Mesendoderm (in vitro differentiated cells): ENCODE results near the gene STAT5B.
A peak's percentile ranks its signal among the peaks of the same experiment; 100 is the strongest.
"Not testable (repeated sequence)": the region's sequence is repeated elsewhere in the genome, so short reads cannot be mapped to it uniquely, and the experiment has no call there.

Source experiments
- DNase-seq: peaks from one replicate; pipeline ENCODE4 v3.0.0; 2013
- H2AK5ac ChIP-seq: 2 replicates; pipeline ENCODE4 v1.6.1; 2013; ENCODE audit warnings: low read length, inconsistent platforms
- H2BK120ac ChIP-seq: 2 replicates; pipeline ENCODE4 v1.6.1; 2013; ENCODE audit warnings: low read depth, mild to moderate bottlenecking, low read length, moderate library complexity, mixed read lengths
- H2BK15ac ChIP-seq: replicated peaks from 2 replicates; pipeline ENCODE4 v1.6.1; 2013; ENCODE audit warnings: low read depth, mild to moderate bottlenecking, moderate library complexity
- H2BK5ac ChIP-seq: 2 replicates; pipeline ENCODE4 v1.6.1; 2013; ENCODE audit warnings: low read length, inconsistent platforms
- H3K18ac ChIP-seq: 2 replicates; pipeline ENCODE4 v1.6.1; 2013; ENCODE audit warnings: mild to moderate bottlenecking, low read length, mixed read lengths
- H3K23ac ChIP-seq: one replicate; pipeline ENCODE4 v1.6.1; 2013; ENCODE audit warnings: low read length
- H3K27ac ChIP-seq: 2 replicates; pipeline ENCODE4 v1.5.1; 2013; ENCODE audit warnings: low read depth, mild to moderate bottlenecking, inconsistent platforms, low read length, moderate library complexity
- H3K27me3 ChIP-seq: 2 replicates; pipeline ENCODE4 v1.6.1; 2013; ENCODE audit warnings: low read length, control low read depth, mild to moderate bottlenecking, inconsistent platforms; ENCODE audit not compliant: insufficient read depth, poor library complexity
- H3K36me3 ChIP-seq: 2 replicates; pipeline ENCODE4 v1.6.1; 2013; ENCODE audit warnings: low read length, inconsistent platforms; ENCODE audit not compliant: control insufficient read depth, insufficient read depth
- H3K4ac ChIP-seq: one replicate; pipeline ENCODE4 v1.6.1; 2013; ENCODE audit warnings: low read depth, mild to moderate bottlenecking, low read length, moderate library complexity
- H3K4me1 ChIP-seq: 2 replicates; pipeline ENCODE4 v1.6.1; 2013; ENCODE audit warnings: low read depth, low read length, inconsistent platforms; ENCODE audit not compliant: control insufficient read depth
- H3K4me2 ChIP-seq: 2 replicates; pipeline ENCODE4 v1.6.1; 2013; ENCODE audit warnings: low read length
- H3K4me3 ChIP-seq: 2 replicates; pipeline ENCODE4 v1.5.1; 2013; ENCODE audit warnings: mild to moderate bottlenecking, low read length
- H3K56ac ChIP-seq: one replicate; pipeline ENCODE4 v1.6.1; 2013; ENCODE audit warnings: low read length
- H3K79me1 ChIP-seq: 2 replicates; pipeline ENCODE4 v1.6.1; 2013; ENCODE audit warnings: low read length, inconsistent platforms
- H3K79me2 ChIP-seq: 2 replicates; pipeline ENCODE4 v1.6.1; 2013; ENCODE audit warnings: mild to moderate bottlenecking, low read length; ENCODE audit not compliant: control insufficient read depth, insufficient read depth
- H3K9ac ChIP-seq: 2 replicates; pipeline ENCODE4 v1.6.1; 2013; ENCODE audit warnings: low read length, inconsistent platforms
- H4K5ac ChIP-seq: one replicate; pipeline ENCODE4 v1.6.1; 2013; ENCODE audit warnings: low read length
- H4K8ac ChIP-seq: one replicate; pipeline ENCODE4 v1.6.1; 2013; ENCODE audit warnings: low read depth, mild to moderate bottlenecking, control low read depth, low read length, moderate library complexity
- WGBS: extraction: QIAGEN DNeasy Blood & Tissue Kit; methylation state at CpG from one replicate; pipeline ENCODE4 v1.1.7; 2013; ENCODE audit warnings: low lambda C conversion rate, missing lambda C conversion rate; ENCODE audit not compliant: insufficient coverage; ENCODE audit errors: extremely low coverage; 5-methylcytosine and 5-hydroxymethylcytosine counted together

STAT5B gene

DNA sequence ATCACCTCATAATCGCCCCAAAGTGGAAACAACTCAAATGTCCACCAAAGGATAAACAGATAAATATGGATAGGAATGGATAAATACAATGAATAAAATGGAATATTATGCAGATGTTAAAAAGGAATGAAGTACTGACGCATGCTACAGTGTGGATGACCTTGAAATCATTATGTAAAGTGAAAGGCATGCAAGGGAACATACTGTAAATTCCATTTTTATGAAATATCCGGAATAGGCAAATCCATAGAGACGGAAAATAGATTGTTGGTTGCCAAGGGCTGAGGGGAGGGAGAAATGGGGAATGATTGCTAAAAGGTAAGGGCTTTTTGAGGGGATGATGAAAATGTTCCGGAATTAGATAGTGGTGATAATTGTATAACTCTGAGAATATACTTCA, 36.0 kb downstream of the STAT5B start:
- H3K9ac ChIP-seq: no peak overlapping the region
- H3K4me2 ChIP-seq: no peak overlapping the region
- H3K23ac ChIP-seq: no peak overlapping the region
- no peak overlapping the region for H2BK120ac ChIP-seq
- no peaks in the 10 kb centered on the region for H3K4me1 ChIP-seq
- no peaks in the 10 kb centered on the region for H3K79me2 ChIP-seq
- no peaks in the 10 kb centered on the region for H3K36me3 ChIP-seq
- WGBS: 100% methylated on average over 1 of the region's 5 CpGs
- H2AK5ac ChIP-seq: no peak overlapping the region
- no peak overlapping the region for H4K5ac ChIP-seq
- no peaks in the 10 kb centered on the region for H3K27me3 ChIP-seq
- H3K4me3 ChIP-seq: no peak overlapping the region
- H4K8ac ChIP-seq: no peak overlapping the region
- H3K79me1 ChIP-seq: peaks cover 1% of the 10 kb centered on the region
- no peak overlapping the region for H2BK15ac ChIP-seq
- H3K27ac ChIP-seq: no peak overlapping the region
- no peak overlapping the region for H2BK5ac ChIP-seq
- no peak overlapping the region for H3K18ac ChIP-seq
- DNase-seq: no peak
- H3K4ac ChIP-seq: no peak overlapping the region
- H3K56ac ChIP-seq: no peak overlapping the region

GRCh38 chr17:42239576-42239975, 36.6 kb downstream of the STAT5B start:
- not testable (repeated sequence) for H3K56ac ChIP-seq, H2AK5ac ChIP-seq, H3K79me1 ChIP-seq, H3K4ac ChIP-seq, H3K27ac ChIP-seq, H3K23ac ChIP-seq, H3K27me3 ChIP-seq, DNase-seq, H3K18ac ChIP-seq, H3K4me2 ChIP-seq, H3K4me3 ChIP-seq, H2BK5ac ChIP-seq, H2BK15ac ChIP-seq, H3K4me1 ChIP-seq, H2BK120ac ChIP-seq, H3K79me2 ChIP-seq, H4K8ac ChIP-seq, H3K36me3 ChIP-seq, H3K9ac ChIP-seq, H4K5ac ChIP-seq
- WGBS: no CpG with 5 or more reads among the region's 7 CpGs

DNA sequence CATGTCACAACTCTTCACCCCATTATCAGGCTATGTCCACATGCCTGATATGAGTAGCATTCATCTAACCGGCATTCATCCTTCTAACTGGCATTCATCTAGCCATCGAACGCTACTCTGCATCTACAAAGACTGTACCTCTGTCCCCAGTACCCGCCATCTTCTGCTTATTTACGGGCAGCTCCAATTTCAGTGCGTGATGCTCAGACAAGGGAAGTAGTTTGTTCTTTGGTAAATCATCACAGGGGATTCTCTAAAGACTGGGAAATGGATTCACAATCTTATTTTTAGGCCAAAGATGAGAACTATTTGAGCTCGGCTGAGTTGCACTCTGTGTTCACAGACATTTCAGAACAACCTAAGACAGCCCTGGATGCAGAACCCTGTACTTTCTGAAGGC, 39.4 kb downstream of the STAT5B start:
- Histone ChIP-seq H4K5ac (no peak overlapping the region), H3K56ac (no peak overlapping the region), H3K18ac (no peak overlapping the region), H3K9ac (no peak overlapping the region), H3K79me2 (no peaks in the 10 kb centered on the region), H2BK120ac (no peak overlapping the region), H2AK5ac (no peak overlapping the region), H2BK15ac (no peak overlapping the region), H2BK5ac (no peak overlapping the region), H3K4me3 (no peak overlapping the region), H3K4me1 (no peaks in the 10 kb centered on the region), H3K79me1 (no peaks in the 10 kb centered on the region), H3K4ac (no peak overlapping the region), H3K4me2 (no peak overlapping the region), H3K36me3 (no peaks in the 10 kb centered on the region), H4K8ac (peak overlapping the region; percentile 65), H3K27me3 (no peaks in the 10 kb centered on the region), H3K23ac (no peak overlapping the region), H3K27ac (no peak overlapping the region)
- no CpG with 5 or more reads among the region's 7 CpGs for WGBS
- no peak for DNase-seq

GRCh38 chr17:42233994-42234393, 42.2 kb downstream of the STAT5B start:
- H3K27ac ChIP-seq: no peak overlapping the region

GRCh38 chr17:42233156-42233555, 43.0 kb downstream of the STAT5B start:
- Histone ChIP-seq H3K36me3 (no peaks in the 10 kb centered on the region), H3K27ac (no peak overlapping the region), H4K5ac (no peak overlapping the region), H4K8ac (no peak overlapping the region), H3K4me1 (no peaks in the 10 kb centered on the region), H3K56ac (no peak overlapping the region), H3K4ac (no peak overlapping the region), H2BK120ac (no peak overlapping the region), H3K4me3 (no peak overlapping the region), H2BK5ac (no peak overlapping the region), H3K18ac (no peak overlapping the region), H3K23ac (no peak overlapping the region), H3K4me2 (no peak overlapping the region), H3K27me3 (no peaks in the 10 kb centered on the region), H2AK5ac (no peak overlapping the region), H3K79me1 (peaks cover 2% of the 10 kb centered on the region), H3K9ac (no peak overlapping the region), H2BK15ac (no peak overlapping the region), H3K79me2 (no peaks in the 10 kb centered on the region)
- DNase-seq: no peak
- no CpG with 5 or more reads among the region's 5 CpGs for WGBS

More at GRCh38 chr17:42233994-42234393, 42.2 kb downstream of the STAT5B start:
- Histone ChIP-seq H3K79me1 (peaks cover 2% of the 10 kb centered on the region), H3K4me2 (no peak overlapping the region), H3K4me1 (no peaks in the 10 kb centered on the region), H3K27me3 (no peaks in the 10 kb centered on the region), H3K36me3 (no peaks in the 10 kb centered on the region), H4K8ac (no peak overlapping the region), H2BK120ac (no peak overlapping the region), H2AK5ac (no peak overlapping the region), H3K23ac (no peak overlapping the region), H4K5ac (no peak overlapping the region), H3K9ac (no peak overlapping the region), H3K79me2 (no peaks in the 10 kb centered on the region), H3K18ac (no peak overlapping the region), H3K56ac (no peak overlapping the region), H2BK15ac (no peak overlapping the region), H2BK5ac (no peak overlapping the region), H3K4ac (no peak overlapping the region), H3K4me3 (no peak overlapping the region)
- WGBS: no CpG with 5 or more reads among the region's 2 CpGs
- DNase-seq: no peak

DNA sequence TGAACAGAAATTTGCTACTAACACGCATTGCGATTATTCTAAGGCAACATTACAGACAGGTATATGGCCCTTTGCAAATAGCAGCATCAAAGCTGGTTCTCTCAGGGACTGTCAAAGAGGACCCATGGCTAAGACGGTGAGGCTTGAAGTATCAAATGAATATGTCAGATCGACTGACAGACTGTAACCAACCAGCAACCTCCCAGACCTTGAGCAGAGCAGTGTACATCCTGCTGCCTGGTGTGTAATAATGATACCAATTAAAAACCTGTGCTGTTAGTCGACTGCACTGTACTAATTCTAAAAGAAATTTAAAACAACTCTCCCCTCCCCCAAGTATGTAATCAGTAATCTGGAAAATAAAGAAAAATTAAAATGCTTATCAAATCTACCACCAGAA, 46.0 kb downstream of the STAT5B start:
- Histone ChIP-seq H2BK120ac (no peak overlapping the region), H3K4me1 (no peaks in the 10 kb centered on the region), H3K18ac (no peak overlapping the region), H3K4me3 (no peak overlapping the region), H3K27ac (no peak overlapping the region), H3K23ac (no peak overlapping the region), H4K5ac (no peak overlapping the region), H4K8ac (no peak overlapping the region), H2BK15ac (no peak overlapping the region), H3K79me1 (peaks cover 2% of the 10 kb centered on the region), H3K4ac (no peak overlapping the region), H2AK5ac (no peak overlapping the region), H3K79me2 (no peaks in the 10 kb centered on the region), H3K9ac (no peak overlapping the region), H3K36me3 (no peaks in the 10 kb centered on the region), H3K27me3 (no peaks in the 10 kb centered on the region), H2BK5ac (no peak overlapping the region), H3K4me2 (no peak overlapping the region), H3K56ac (no peak overlapping the region)
- DNase-seq: no peak
- no CpG with 5 or more reads among the region's 5 CpGs for WGBS
